ENCODE measurements around the gene TNNT3. TPM values are rescaled to one million over a fixed set of nuclear protein-coding genes. Genes with fewer than 3 reads are reported as not detected.

TNNT3 gene
- total RNA-seq, 1 experiment from 2014 or later = not detected

DNA sequence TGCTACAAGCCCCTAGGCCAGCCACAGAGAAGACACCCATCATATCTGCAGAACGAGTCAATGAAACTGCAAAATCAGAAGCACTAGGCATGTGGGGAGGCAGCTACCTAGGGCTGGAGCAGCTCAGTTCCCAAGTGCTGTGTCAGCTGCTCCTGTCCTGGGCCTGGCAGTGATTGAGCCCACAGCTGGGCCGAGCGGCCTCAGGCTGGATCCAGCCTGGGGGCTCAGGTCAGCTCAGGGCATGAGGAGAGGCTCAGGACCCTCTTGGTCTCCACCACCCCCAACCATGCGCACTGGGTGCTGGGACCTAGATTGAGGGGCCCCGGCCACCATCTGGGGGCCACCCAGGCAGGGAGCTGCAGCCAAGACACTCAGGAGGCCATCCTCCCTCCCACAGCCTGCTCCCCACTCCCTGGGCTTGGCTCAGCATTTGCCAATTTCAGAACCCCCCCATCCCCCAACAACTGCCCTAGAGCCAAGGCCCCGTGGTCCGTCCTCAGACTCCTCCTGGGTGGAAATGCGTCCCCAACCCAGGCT lies 2.4 kb upstream of the TNNT3 start:
- Histone ChIP-seq H3K4ac (ENCODE audit: low read depth, low read length) (no peak overlapping the region), H3K79me2 (ENCODE audit: insufficient read depth, low read length) (no peaks in the 10 kb centered on the region), H3K9me3 (ENCODE audit: control insufficient read depth, low read depth, low read length) (no peaks in the 10 kb centered on the region), H2AK5ac (ENCODE audit: insufficient read length, low read length) (no peak overlapping the region), H2BK12ac (ENCODE audit: insufficient read length, low read depth, low read length) (no peak overlapping the region), H3K14ac (ENCODE audit: insufficient read depth, low read length) (no peak overlapping the region), H2BK20ac (ENCODE audit: low read depth, low read length, poor library complexity, severe bottlenecking) (no peak overlapping the region), H2AFZ (ENCODE audit: low read length) (no peak overlapping the region), H3K23me2 (ENCODE audit: insufficient read length, low read depth, low read length, poor library complexity, severe bottlenecking) (no peaks in the 10 kb centered on the region), H4K20me1 (ENCODE audit: control insufficient read depth, insufficient read depth, insufficient read length) (no peaks in the 10 kb centered on the region), H3K27ac (ENCODE audit: insufficient read length, low read depth, low read length) (no peak overlapping the region), H2BK5ac (ENCODE audit: insufficient read length, low read length) (no peak overlapping the region), H3T11ph (ENCODE audit: low read length) (no peak overlapping the region), H2BK15ac (ENCODE audit: low read depth, low read length) (no peak overlapping the region), H4K8ac (replicated peaks; ENCODE audit: insufficient read length, low read depth, low read length) (no peak overlapping the region), H3K27me3 (ENCODE audit: insufficient read depth, low read length) (no peaks in the 10 kb centered on the region), H3K4me2 (ENCODE audit: insufficient read depth, insufficient read length, low read length) (no peak overlapping the region), H4K91ac (ENCODE audit: insufficient read length, low read depth, low read length) (no peak overlapping the region), H2BK120ac (ENCODE audit: low read depth, low read length, poor library complexity, severe bottlenecking) (no peak overlapping the region), H3K79me1 (ENCODE audit: insufficient read depth, low read depth, low read length, poor library complexity, severe bottlenecking) (no peaks in the 10 kb centered on the region), H3K4me1 (ENCODE audit: insufficient read depth, low read length) (no peaks in the 10 kb centered on the region), H3K18ac (ENCODE audit: insufficient read length, low read depth, low read length) (no peak overlapping the region), H4K5ac (ENCODE audit: insufficient read length, low read depth, low read length) (no peak overlapping the region), H3K9ac (ENCODE audit: extremely low read depth, insufficient read length, low read length) (no peak overlapping the region), H3K23ac (ENCODE audit: insufficient read length, low read depth, low read length) (no peak overlapping the region), H3K56ac (ENCODE audit: insufficient read length, low read depth, low read length) (no peak overlapping the region)
- TF ChIP-seq CTCF (conservative IDR thresholded peaks at IDR 0.05) = no peak
- no CpG with 5 or more reads among the region's 8 CpGs for WGBS (ENCODE audit: extremely low coverage, insufficient read length, low lambda C conversion rate)
- no peak for DNase-seq
- Mint-ChIP-seq H3K4me1 (peaks cover 0 to 4% of the 10 kb centered on the region in 2 experiments; a peak in 1 of 4 replicates), H3K27ac (no peak overlapping the region), H3K27me3 (ENCODE audit: low read depth) (peaks cover 11% of the 10 kb centered on the region), H3K9me3 (peaks cover 6% of the 10 kb centered on the region in 2 experiments; a peak in 3 of 5 replicates), H3K4me3 (no peak overlapping the region), H3K36me3 (ENCODE audit: insufficient read depth in 1 of 3, low read depth in 3 of 3) (no peaks in the 10 kb centered on the region; a peak in 1 of 7 replicates)
